ENCODE data around the gene FTO.

The FTO gene

GRCh38 chr16:53932975-53933374 lies 229.0 kb downstream of the FTO start:
- no peak for DNase-seq (ENCODE audit: low read depth in 2 of 2)

GRCh38 chr16:53933407-53933806 lies 229.5 kb downstream of the FTO start:
- no peak for DNase-seq (ENCODE audit: low read depth in 2 of 2)

GRCh38 chr16:53936052-53936451 lies 232.1 kb downstream of the FTO start:
- DNase-seq (ENCODE audit: low read depth in 2 of 2): no peak

DNA sequence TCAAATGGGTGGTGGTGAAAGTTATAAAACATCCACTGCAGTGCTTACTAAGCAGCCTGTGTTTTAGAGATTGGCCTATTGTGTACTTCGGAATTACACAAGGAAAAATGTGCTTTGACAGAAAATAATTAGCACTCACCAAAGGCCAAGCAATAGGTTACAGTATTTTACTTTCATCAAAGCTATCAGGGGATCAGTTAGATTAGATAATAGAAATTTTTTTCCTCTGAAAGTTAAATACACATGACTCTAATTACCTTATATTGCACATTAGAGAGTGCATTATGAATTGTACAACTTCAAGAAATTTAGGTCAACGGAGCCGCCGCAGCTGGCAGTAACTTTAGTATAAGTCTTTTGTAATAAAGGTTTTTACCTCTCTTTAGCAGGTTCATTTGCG lies 232.6 kb downstream of the FTO start:
- no peak for DNase-seq (ENCODE audit: low read depth in 2 of 2)

DNA sequence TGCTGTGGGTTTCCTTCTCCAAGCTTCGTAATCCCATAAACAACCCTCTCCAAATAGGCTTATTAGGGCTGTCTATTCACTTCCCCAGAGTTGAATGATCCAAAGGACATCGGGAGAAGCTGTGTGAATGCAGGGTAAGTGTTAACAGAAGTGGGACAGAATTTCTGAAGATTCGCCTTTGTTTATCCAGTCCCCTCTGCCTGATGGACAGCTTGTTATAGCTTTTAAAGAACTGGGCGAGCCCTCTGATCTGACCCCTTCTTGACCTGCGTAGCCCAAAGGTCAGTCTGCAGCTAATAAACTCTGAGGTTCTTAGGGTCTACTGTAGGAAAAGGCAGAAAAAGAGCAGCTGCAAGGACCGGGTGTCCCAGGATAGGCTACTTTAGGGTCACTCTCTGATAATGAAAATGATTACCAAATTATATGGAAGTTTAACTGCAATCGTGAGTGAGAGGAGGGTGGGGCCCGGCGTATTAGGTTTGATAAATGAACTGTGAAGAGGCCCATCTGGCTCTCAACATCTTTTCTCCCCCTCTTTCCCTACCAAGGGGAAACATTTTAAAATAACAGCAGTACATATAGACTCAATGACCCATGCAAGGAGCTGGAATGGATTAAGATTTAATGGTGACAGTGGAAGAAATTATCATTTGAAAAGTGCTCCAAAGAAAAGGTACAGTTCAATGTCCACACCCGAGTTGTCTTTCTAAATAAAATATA lies 233.4 kb downstream of the FTO start:
- no peak for DNase-seq (ENCODE audit: low read depth in 2 of 2)

DNA sequence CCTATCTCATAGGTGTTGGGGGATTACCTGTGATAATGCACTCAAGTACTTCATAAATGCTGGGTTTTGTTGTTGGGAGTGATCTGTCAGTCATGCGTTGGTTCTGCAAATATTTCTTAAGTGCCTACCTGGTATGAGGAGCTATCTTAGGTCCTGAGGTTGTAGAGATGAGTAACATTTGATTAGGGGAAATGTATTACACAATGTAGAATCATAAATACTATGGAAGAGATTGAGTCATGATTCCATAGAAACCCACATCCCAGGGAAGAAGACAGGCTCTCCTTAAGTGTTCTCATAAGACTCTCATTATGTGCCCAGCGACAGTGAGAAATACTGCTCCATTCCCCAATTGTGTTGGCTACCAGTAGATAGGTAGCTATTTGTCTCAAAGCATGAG lies 240.1 kb downstream of the FTO start:
- no peak for DNase-seq (ENCODE audit: low read depth in 2 of 2)

DNA sequence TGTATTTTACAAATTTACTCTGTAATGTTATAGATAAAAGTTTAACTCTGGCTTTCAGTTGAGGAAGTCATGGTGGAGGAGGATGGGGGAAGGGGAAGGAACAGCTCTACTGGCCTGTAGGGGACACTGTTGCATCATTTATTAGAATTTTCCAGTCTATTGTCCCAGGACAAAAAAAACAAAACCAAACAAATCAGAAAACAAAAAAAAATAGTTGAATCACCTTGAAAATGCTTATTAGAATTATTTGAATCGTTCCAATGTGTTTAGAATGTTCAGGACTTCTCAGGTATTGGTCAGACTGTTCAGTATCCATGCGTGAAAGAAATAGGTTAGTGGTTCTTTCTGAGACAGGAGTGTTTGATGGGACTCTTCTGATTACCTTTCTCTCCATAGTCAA lies 242.0 kb downstream of the FTO start:
- no peak for DNase-seq (ENCODE audit: low read depth in 2 of 2)

- DNase-seq (ENCODE audit: low read depth in 2 of 2): no peak
Observed at GRCh38 chr16:53946746-53947386, 242.9 kb downstream of the FTO start.

DNA sequence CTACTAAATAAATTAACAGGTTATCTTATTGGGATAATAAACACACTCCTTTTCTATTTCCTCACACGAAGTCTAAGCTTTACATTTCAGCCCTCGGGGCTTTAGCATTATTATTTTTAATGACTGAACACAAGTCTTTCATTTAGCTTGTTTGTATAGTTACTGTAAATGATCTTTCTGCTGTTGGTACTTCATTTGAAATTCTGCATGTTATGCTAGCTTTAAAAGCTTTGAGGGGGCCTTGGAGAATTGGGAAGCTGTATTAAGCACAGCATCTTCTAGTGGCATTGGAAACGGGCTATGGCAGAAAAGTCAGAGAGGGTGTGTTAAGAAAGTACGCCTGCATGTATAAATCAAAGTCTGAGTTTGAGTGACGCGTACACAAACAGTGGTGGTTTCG lies 243.7 kb downstream of the FTO start:
- no peak for DNase-seq (ENCODE audit: low read depth in 2 of 2)

GRCh38 chr16:53948326-53948725 lies 244.4 kb downstream of the FTO start:
- no peak for DNase-seq (ENCODE audit: low read depth in 2 of 2)

- DNase-seq (ENCODE audit: low read depth in 2 of 2): no peak
Observed at GRCh38 chr16:53948734-53949430, 244.9 kb downstream of the FTO start.

- DNase-seq (ENCODE audit: low read depth in 2 of 2): no peak
Observed at GRCh38 chr16:53949715-53950410, 245.9 kb downstream of the FTO start.

GRCh38 chr16:53950677-53951076 lies 246.7 kb downstream of the FTO start:
- no peak for DNase-seq (ENCODE audit: low read depth in 2 of 2)

DNA sequence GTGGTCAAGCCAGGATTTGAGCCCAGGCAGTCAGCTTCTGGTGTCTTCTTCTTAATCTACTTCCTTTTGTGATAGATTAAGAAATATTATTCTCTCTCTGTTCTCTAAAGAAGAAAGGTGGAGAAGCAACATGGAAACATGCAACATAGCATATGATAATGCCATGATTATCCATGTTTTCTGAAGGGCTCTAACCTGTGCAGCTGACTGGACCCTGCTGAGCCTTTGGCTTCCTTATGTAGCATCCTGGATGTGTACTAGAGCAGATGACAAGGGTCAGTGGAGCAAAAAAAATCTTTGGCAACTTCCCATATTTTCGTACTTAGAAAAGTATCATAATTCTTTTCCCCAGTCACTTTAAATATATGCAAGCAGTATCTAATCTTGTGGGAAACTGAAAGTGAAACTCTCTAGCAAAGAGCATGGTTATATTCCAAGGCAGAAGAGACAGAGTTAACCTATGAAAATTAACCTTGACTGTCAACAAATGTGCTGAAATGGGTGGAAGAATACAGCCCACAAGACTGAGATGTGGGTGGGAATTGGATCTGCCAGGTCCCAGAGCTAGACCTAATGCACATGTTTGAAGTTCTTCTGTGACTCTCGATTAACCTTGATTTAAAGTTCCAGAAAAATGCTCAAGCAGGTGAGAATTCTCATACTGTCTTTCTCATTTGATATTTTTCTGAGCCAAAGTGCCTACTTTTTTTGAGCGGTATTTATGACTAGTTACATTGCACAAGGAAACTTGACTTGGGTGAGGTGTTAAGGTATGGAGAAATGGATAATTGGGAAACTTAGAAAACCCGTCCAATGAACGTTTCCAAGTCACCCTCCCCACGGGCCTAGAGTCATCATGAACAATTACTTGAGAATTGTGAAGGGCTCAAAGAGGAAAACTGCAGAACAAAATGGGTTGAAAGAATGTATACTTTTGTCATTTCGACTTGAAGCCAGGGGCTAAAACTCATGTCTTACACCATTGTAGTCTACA lies 248.6 kb downstream of the FTO start:
- no peak for DNase-seq (ENCODE audit: low read depth in 2 of 2)

DNA sequence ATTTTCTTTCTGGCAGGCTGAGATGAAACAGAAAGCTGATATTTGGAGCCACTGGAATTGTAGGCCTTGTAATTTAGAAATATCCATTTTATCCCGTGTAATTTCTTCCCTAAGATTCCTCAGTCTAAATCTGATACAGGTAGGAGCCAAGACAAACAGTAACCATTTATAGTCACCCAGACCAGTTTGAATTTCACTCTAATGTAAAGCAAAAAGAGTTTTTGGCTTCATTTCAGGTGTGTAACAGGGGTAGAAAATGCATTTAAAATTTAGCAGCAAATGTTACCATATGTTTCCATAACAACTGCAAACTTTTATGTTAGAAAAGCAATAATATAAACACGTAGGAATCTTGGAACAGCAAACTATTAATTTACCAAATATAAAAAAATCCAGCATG lies 249.4 kb downstream of the FTO start:
- no peak for DNase-seq (ENCODE audit: low read depth in 2 of 2)

- DNase-seq (ENCODE audit: low read depth in 2 of 2): no peak
Observed at GRCh38 chr16:53955221-53955875, 251.4 kb downstream of the FTO start.

DNA sequence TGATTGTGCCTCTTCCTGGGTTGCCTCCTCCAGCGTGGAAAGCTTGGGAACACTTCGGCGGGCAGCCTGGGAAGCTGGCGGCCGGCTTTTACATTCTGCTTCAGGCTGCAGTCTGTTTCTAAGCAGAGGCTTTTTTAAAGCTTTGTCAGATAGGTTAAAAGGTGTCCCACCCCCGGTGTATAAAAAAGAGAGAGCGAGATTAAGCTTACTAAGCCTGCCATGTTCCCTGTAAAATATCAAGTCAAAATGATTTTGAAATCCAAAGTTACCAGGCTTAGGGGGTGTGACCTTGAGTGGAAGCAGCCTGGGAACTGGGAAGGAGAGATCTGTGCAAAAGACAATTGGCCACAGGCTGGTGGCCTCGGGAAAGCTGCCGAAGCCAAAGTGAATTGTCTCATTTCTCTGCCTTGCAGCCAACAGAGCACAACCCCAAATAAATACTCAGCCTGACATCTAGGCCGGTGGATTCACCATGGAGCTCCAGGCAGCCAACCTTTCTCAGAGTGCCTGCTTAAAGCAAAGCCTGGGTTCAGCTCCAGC lies 254.5 kb downstream of the FTO start:
- DNase-seq (ENCODE audit: low read depth in 2 of 2): no peak

- DNase-seq (ENCODE audit: low read depth in 2 of 2): no peak
Observed at GRCh38 chr16:53960050-53960812, 256.3 kb downstream of the FTO start.

DNA sequence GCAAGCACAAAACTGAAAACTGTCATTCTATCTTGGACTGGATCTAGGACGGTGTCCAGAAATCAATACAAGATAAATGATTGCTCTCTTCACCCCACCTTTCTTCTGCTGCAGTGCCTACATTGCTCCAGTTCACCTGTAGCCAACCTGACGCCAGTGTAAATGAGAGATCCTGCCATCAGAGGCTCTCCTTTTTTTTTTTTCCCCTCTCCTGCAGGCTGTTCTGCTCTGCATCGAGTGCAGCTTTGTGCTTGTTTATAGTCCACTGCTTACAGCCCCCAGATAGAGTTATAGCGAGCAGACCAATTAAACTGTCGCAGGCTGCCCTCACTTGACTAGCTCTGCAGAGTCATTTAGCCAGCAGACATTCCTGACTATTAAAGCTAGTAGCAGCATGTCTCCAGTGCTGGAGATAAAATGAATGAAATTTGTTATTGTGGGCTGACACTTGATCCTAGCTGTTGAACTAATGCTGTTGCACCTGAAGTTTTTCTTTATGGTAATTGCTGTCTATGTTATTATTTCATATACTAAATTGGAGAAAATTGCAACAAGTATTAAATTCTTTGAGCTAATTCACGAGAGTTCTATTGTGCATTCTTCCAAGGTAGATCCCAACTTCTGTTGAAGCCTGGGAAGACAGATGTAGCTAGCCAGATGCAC lies 257.1 kb downstream of the FTO start:
- DNase-seq (ENCODE audit: low read depth in 2 of 2): no peak

All from fibroblast of skin of left biceps (primary cell).